ENCODE data around the gene CSTF2. TPM values are rescaled to one million over a fixed set of nuclear protein-coding genes. Genes with fewer than 3 reads are reported as not detected.
A peak's percentile ranks its signal among the peaks of the same experiment; 100 is the strongest.
"Not testable (repeated sequence)": the region's sequence is repeated elsewhere in the genome, so short reads cannot be mapped to it uniquely, and the experiment has no call there.

CSTF2 gene, protein sequence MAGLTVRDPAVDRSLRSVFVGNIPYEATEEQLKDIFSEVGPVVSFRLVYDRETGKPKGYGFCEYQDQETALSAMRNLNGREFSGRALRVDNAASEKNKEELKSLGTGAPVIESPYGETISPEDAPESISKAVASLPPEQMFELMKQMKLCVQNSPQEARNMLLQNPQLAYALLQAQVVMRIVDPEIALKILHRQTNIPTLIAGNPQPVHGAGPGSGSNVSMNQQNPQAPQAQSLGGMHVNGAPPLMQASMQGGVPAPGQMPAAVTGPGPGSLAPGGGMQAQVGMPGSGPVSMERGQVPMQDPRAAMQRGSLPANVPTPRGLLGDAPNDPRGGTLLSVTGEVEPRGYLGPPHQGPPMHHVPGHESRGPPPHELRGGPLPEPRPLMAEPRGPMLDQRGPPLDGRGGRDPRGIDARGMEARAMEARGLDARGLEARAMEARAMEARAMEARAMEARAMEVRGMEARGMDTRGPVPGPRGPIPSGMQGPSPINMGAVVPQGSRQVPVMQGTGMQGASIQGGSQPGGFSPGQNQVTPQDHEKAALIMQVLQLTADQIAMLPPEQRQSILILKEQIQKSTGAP
- total RNA-seq = 13.2 and 14.9 TPM in 2 replicates

DNA sequence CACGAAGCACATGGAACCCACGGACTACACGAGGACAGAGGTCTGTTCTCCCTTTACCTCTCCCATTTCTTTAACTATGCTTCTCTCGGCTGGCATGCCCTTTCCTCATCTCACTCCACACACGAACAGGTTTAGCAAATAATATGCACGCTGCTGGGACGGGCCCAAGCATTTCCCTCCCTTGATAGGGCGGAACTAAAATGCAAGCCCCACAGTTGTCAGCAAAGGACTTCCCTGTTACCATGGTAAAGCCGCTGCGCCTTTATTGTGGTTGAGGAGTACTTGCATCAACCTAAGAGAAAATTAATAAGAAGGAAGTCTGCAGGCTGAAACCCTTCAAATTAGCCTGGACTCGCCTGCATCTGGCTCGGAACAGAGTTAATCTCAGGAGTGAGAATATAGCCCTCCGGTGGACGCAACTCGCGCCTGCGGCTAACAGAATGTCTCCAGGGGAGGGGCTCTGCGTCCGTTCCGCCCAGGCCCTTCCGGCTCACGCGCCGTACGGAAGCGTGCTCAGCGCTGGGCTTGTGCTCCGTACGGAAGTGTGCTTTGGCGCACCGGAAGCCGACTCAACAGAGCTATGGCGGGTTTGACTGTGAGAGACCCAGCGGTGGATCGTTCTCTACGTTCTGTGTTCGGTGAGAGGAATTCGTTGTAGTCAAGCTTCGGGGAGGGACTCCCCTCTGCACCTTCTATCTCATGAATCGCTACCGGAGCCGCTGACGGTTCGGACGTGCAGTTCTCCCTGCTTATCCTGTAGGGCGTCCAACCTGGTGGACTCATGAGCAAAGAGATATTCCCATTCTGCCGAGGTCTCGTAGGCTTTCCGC, at the start of gene CSTF2:
TSS of gene CSTF2 (plus strand) at position 555 of the 830 bp plus-strand sequence. CDS start at position 581, 26 bp downstream.
- DNase-seq (ENCODE audit: low read depth in 2 of 2) = peak; percentile 75 to 85

DNA sequence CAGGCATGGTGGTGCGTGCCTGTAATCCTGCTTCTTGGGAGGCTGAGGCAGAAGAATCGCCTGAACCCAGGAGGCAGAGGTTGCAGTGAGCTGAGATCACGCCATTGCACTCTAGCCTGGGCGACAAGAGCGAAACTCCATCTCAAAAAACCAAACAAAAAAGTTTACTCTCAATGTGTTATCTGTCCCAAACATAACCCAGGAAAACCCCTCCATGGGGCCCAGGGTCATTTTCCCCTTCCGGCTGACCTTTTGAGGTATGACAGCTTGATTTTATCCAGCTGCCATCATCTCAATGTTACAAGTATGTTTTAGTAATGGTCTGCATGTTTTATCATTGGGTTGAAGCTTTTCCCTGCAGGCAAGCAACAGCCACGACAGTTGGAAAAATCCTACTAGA, 23.8 kb upstream of the CSTF2 start:
- DNase-seq (ENCODE audit: low read depth in 2 of 2) = not testable (repeated sequence)

DNA sequence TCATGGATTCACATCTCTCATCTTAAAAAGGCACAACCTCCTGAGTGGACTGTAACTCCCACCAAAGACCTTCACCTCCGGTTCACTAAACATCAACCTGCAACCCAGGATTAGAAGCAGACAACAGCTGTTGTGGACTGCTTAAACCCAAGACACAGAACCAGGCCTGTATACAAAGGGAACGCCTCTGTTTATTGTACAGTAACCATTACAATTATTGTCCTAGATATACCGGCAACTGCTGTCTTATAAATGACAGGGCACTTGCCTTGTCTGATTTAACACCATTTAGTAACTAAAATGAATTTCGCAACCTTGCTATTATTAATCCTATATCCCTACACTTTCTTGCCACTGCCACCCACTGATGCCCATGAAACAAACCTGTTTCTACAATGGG, 22.8 kb upstream of the CSTF2 start:
- DNase-seq (ENCODE audit: low read depth in 2 of 2) = no peak

DNA sequence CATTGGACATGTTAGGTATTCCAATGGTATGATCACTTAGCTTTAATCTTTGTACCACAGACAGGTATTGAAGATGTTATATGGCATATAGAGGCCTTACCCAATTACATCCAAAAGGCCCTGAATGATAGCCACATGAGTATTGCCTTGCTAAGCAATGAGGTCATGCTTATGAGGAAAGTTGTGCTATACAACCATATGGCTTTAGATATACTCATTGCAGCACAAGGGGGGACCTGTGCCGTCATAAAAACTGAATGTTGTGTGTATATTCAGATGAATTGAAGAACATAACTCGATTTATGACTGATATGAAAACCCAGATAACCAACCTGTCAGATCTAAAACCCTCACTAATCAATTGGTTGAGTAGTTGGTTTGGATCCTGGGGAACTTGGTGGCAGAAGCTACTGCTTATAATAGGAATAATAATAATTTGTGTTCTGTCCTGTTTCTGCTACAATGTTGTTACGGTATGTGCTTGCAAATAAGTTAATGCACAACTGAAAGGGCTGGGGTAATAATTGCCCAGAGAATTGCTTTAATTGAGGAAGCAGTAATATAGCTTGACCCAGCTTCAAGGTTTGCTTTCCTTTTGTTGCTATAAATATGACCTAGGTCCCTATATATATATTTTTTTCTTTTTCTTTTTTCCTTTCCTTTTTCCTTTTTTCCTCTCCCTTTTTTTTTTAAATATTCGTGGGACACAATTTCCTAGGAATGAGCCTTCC, 21.5 kb upstream of the CSTF2 start:
- DNase-seq (ENCODE audit: low read depth in 2 of 2) = no peak

DNA sequence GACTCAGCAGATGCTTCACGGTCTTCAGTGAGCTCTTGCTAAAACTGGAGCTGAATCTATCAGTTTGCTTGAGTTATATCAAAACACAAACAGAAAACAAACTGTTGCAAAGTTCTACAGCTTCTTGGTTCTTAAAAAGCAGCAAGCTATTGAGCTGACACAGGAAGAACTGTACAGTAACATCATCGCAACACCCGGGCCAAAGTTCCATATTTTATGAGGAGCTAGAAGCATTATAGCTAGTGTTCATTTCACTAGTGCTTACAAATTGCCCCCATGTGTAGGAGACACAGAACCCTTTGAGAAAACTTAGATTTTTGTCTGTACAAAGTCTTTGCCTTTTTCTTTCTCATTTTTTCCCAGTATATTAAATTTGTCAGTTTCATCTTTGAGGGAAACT, 17.3 kb upstream of the CSTF2 start:
- no peak for DNase-seq (ENCODE audit: low read depth in 2 of 2)

DNA sequence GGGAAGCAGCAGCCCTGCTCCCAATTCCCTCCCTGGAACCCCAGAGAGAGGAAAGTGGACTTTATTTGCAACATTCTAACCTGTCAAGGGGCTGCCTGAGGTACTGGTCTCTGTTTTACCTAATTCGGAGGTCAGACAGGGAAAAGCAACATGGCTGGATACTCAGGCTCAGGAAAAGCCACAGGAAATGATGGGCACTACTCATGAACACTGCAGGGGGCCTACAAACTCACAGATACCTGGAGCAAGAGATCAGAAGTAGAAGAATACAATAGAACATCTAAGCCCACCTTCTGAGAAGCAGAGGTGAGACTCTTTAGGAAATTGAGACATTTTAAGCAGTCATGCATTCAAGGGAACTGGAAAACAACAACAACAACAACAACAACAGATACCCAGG, 15.4 kb upstream of the CSTF2 start:
- no peak for DNase-seq (ENCODE audit: low read depth in 2 of 2)

DNA sequence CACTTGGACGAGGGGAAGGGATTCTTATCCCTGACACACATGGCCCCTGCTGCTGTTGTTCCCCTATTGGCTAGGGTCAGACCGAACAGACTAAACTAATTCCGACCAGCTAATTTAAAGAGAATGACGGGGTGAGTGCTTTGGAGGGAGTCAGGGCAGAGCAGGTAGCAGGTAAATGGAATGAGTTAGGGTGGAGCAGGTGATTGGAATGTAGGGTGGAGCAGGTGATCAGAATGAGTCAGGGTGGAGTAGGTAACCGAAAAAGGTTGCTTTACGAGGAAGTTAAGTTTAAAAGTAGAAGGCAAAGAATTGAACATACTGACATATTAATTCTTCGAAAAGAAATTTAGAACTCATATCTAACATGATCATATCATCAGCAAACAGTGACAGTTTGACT, 11.9 kb upstream of the CSTF2 start:
- not testable (repeated sequence) for DNase-seq (ENCODE audit: low read depth in 2 of 2)

DNA sequence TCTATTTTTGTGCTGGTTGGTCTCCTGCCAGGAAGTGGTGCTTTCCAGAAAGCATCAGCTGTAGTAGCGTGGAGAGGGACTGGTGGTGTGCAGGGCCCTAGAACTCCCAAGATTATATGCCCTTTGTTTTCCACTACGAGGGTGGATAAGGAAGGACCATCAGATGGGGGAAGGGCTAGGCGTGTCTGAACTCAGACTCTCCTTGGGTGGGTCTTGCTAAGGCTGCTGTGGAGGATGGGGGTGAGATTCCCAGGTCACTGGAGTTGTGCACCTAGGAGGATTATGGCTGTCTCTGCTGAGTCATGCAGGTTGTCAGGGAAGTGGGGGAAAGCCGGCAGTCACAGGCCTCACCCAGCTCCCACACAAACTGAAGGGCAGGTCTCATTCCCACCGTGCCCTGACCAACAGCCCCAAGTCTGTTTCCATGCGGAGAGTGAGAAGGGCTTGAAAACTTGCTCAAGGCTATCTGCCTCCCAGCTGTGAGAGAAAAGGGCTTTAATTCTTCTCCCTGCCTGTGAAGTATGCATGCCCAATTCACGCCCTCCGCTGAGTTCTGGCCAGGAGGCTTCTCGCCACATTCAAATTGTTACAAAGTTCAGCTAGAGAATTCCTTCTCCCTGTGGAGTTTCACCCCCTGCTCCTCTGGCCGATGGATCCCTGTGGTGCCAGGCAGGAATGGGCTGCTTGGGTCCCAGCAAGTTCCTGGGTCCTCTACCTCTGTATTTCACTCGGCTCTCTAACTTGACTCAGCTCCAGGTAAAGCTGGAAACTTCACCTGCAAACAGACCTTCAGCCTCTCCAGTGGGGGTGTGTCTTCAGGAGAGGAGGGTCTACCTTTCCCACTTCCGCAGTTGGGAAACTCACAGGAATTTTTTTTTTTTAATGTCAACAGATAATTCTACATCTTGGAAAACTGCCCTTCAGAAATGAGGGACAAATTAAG, 7.7 kb upstream of the CSTF2 start:
- DNase-seq (ENCODE audit: low read depth in 2 of 2) = no peak

DNA sequence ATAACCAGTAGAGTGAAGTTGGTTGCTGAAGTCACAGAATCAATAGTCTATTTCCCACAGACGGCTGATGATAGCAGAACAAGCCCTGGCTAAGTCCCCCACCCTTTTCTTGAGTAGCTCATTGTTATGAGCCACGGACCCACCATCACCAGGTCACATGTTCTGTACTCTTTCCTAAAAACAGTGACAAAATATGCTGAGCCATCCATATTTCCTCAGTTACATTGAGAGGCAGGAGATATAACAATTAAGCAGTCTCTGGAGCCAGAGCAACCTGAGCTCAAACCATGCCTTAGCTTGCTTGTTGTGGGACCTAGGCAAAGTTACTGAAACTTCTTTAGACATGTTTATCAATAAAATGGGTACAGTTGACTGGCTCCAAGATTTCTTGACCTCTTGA, 2.9 kb upstream of the CSTF2 start:
- no peak for DNase-seq (ENCODE audit: low read depth in 2 of 2)

DNA sequence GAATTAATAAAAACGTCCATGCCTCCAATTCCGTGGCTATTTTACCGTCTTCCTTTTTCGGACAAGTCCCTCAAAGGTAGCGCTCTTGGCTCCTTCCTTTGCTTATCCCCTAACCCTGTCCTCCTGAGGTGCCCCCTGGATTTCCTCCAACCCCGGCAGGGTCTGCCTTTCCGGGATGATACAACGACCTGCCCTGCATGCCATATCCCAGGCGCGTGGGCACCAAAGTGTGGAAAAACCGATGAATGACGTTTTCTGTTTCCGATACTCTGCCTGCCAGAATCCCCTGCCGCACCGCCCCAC, 706 bp upstream of the CSTF2 start:
- DNase-seq (ENCODE audit: low read depth in 2 of 2) = peak in 1 of 2 donors; percentile 27

DNA sequence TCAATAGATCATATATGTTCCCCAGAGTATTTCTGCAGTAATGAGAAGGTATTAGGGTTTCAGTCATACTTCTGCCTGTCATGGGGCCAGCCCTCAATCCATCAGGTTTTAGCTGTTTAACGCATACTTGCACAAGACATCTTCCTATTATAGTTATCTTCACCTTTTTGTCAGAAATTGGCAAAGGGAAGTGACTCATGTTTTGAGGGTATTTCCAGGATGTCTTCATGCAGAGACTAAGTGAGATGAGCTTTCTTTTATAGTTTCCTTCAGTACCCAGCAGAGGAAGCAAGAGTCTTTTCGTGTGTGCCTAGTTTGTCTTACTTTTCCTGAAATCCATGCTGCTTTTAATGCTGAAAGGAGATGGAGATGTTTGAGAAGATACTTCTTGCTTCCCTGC, 9.5 kb downstream of the CSTF2 start:
- DNase-seq (ENCODE audit: low read depth in 2 of 2) = peak in 1 of 2 donors; percentile 35

DNA sequence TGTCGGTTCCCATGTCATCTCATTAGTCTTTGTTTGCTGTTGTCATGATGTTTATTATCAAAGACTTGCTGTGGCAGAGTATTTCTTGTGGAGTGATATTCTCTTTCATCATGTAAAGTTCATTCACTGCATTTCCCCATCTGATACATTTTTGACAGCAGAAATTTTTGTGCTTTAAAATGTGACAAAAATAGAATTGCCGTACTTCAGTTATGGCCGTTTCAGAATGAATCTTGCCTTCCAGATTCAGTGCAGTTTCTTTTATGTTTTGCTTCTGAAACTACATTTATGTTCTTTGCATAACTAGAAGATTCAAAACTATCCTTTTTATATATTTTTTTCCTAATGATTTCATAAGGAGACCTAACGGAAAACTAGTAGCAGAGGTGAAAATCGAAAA, 10.0 kb downstream of the CSTF2 start:
- no peak for DNase-seq (ENCODE audit: low read depth in 2 of 2)

DNA sequence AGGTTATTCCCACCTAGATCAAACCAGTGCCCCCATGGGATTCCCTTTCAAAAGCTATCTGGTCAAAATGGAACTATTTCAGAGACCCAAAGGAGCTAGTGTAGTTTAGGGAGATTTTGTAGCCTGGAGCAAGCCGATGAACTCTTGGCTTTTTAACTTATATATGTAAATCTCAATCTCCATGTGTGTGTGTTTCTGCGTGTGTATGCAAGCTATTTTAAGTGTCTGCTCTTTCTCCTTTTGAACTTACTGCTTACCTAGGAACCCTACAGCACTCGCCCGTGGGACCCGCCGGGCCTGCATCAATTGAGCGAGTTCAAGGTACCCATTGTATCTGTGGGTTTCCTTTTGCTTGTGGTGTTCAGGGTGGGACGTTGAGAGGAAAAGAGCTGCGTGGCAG, 10.4 kb downstream of the CSTF2 start:
- no peak for DNase-seq (ENCODE audit: low read depth in 2 of 2)

DNA sequence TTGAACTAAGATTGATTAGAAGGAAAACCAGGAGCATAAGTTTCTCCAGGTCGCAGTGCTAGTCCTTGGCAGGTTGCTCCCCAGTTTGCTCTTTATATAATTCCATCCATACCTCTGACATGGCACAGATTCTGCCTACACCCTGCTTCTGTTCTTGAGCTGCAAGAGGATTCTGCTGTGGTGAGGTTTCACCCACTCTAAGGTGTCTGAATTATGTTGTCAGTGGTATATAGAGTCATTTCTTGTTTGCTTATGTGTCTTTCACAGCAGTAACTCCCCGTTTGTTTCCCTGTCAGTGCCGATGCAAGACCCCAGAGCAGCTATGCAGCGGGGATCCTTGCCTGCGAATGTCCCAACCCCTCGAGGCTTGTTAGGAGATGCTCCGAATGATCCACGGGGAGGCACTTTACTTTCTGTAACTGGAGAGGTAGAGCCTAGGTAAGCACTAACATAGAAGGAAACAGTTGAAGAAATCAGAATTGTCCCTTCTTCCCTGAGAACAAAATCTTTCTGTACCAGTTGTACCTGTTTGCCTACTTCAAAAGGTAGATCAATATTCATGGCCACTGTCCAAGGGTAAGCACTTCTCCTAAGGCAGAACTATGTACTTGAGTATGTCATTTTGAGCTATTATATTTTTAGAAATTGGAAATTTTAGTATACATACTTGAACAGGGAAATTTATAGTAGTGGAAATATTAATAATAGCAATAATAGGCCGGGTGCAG, 11.2 kb downstream of the CSTF2 start:
- DNase-seq (ENCODE audit: low read depth in 2 of 2) = no peak

DNA sequence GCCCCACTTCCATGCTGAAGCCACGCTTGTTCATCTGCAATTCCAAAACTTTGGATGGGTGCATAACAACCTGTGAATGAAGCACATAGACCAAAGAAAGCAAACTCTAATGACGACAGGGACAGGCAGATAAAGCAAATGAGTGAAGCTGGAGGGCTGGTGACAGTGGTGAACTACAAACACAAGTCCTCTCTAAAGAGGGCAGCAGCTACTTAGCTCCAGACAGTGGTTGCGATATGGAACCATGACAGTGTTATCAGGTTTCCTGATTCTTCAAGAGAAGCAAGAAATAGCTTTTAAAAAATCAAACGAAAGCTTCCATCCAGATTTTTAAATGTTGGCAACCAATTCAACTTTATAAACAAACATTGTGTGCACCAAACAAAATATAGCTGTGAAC, 30.1 kb downstream of the CSTF2 start:
- DNase-seq (ENCODE audit: low read depth in 2 of 2) = no peak

DNA sequence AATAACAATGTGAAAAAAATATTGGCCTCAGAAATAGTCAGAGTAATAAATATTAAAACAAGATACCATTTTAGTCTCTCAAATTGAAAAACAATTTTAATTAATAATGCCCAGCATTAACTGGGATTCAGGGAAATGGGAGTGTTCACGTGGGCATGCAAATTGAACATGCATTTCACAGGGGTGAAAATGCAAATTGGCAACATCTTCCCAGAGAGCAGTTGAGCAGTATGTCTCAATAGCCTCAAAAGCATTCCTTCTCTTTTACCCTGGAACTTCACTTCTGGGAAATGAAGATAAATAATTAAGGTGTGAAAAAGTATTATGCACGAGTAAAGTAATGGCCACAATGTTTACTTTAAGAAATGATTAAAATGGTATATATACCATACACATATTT, 32.6 kb downstream of the CSTF2 start:
- no peak for DNase-seq (ENCODE audit: low read depth in 2 of 2)

DNA sequence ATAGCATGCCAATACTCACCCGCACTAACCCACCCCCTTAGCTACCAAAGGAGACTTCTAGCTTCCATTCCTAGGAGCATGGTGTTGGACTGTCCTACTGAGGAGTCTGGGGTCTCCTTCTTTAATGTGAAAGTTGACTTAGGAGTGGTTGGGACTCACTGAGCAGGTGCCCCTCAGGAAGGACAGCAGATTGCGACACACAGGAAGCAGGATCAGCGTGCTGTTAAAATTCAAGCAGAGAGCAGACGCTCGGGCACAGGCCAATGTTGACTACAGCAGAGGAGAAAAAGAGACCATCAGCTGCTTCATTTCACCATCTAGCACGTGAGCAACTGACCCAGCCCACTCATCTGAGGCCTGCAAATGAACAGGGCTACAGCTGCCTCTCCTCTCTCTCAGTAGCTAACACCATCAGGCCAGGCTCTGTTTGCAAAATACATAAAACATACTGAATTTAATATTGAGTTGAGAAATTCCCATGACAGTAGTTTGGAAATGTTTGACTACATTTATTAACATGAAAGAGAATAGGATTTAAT, 43.2 kb downstream of the CSTF2 start:
- DNase-seq (ENCODE audit: low read depth in 2 of 2) = no peak

DNA sequence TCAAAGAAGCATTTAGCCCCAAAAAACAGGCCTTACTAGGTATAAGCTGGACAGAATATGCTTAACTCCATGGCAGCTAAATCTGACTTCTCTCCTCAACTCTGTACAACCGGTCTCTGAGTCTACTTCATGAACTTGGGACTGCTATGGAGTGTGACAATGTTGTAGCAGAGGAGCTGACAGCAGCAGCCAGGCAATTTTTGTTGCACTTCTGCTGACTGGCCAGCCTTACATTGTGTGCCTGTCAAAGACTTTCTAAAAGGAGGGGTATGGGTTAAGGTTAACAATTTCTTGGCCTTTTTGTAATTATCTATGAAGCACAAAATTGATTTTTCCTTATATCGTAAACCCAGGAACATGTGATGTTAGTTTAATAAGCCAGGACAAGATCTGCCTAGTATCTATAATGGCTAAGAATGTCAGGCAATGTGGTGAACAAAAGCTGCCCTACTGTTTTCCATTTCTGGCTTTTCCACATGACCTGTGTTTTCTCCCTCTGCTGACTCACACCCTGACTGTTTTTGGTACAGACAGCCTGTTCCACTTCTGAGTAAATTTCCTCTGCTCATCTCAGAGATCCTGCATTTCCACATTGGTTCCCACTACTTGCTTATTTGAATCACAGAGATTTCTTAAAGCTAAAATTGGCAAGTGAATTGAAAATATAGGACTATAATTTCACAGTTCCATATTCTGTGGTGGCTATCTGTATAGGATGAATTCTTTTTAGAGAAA, 44.6 kb downstream of the CSTF2 start:
- DNase-seq (ENCODE audit: low read depth in 2 of 2) = peak; percentile 9 to 81

DNA sequence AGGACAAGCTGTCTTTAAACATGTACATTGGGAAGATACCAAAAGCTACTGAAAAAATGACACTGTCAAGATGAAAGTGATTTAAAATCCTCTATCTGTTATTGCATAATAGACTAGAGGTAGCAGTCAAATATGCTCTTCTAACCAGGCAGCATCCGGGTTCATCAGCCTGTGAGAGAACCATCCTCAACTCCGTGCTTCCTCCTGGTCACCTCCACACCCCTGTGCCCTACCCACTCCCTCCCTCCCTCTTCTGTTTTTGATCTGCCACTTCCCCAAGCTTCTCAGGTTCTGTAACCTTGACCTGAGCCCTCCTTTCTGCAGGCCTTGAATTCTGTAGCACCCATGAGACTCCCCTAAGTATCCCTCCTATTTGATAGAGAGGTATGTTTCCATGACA, 48.1 kb downstream of the CSTF2 start:
- DNase-seq (ENCODE audit: low read depth in 2 of 2) = no peak

Measured in dermis microvascular lymphatic vessel endothelial cell (primary cell).